ENCODE results near the gene L3MBTL4. TPM values are rescaled to one million over a fixed set of nuclear protein-coding genes. Genes with fewer than 3 reads are reported as not detected.

The L3MBTL4 gene
- polyA plus RNA-seq, 1 of the 3 experiments (the other 2 are of a cell fraction): 0.02 TPM

- TF ChIP-seq, protein P1, sequence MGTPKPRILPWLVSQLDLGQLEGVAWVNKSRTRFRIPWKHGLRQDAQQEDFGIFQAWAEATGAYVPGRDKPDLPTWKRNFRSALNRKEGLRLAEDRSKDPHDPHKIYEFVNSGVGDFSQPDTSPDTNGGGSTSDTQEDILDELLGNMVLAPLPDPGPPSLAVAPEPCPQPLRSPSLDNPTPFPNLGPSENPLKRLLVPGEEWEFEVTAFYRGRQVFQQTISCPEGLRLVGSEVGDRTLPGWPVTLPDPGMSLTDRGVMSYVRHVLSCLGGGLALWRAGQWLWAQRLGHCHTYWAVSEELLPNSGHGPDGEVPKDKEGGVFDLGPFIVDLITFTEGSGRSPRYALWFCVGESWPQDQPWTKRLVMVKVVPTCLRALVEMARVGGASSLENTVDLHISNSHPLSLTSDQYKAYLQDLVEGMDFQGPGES (IDR thresholded peaks at IDR 0.05; ENCODE audit: low read depth, low read length): no peak
- TF ChIP-seq NFIC (IDR thresholded peaks at IDR 0.05; ENCODE audit: borderline replicate concordance): no peak
- TF ChIP-seq FOXM1 (IDR thresholded peaks at IDR 0.05; ENCODE audit: low read depth): no peak
- no peak for TF ChIP-seq CTCF (IDR thresholded peaks at IDR 0.05)
- peak; percentile 98 for TF ChIP-seq RCOR1 (IDR thresholded peaks at IDR 0.05; ENCODE audit: low read length)
- TF ChIP-seq TAF1 (IDR thresholded peaks at IDR 0.05; ENCODE audit: borderline replicate concordance, low read depth, low read length): no peak
- no peak for TF ChIP-seq USF2 (IDR thresholded peaks at IDR 0.05; ENCODE audit: borderline replicate concordance, low read depth, low read length)
- peak; percentile 84 for TF ChIP-seq CHD2 (IDR thresholded peaks at IDR 0.05; ENCODE audit: low read length, partially characterized antibody)
- no peak for TF ChIP-seq RFX5 (IDR thresholded peaks at IDR 0.05; ENCODE audit: low read length)
- TF ChIP-seq TCF12 (IDR thresholded peaks at IDR 0.05): no peak
- no peak for TF ChIP-seq EZH2phosphoT487 (IDR thresholded peaks at IDR 0.05; ENCODE audit: borderline replicate concordance, low read depth)
- TF ChIP-seq MEF2A (IDR thresholded peaks at IDR 0.05; ENCODE audit: borderline replicate concordance, low read depth): no peak
These were observed 20.4 kb upstream of the L3MBTL4 start (continued) for GRCh38 chr18:6434987-6435709.

DNA sequence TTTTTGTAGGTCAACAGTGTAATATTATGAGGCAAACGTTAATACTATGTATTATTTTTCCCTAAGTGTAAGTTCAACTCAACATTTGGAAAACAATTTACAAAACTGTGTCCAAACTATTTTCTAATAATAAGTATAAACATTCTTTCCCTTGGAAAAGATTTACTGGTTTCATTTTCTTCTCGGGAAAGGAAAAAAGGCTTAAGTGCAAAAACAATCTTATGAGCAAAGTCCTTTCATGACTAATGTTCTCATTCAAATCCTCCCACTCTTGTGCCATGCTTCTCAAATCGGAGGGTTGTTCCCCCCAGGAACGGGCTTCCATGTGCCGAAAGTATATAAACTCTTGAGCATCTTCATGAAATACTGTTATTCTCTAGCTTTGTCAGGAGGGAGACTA lies 19.8 kb upstream of the L3MBTL4 start:
- Histone ChIP-seq H3K4me1 (ENCODE audit: control insufficient read depth in 1 of 2, insufficient read depth in 2 of 2, low read depth in 1 of 2, low read length in 1 of 2) (peaks cover 0 to 3% of the 10 kb centered on the region in 2 experiments; a peak in 2 of 4 replicates), H3K36me3 (replicated peaks in 1 of 2; ENCODE audit: control insufficient read depth in 1 of 2, insufficient read depth in 2 of 2, low read length in 1 of 2) (no peaks in the 10 kb centered on the region), H4K20me1 (ENCODE audit: insufficient read depth) (no peaks in the 10 kb centered on the region), H3K9me3 (no peaks in the 10 kb centered on the region), H2AFZ (ENCODE audit: low read depth) (no peak overlapping the region), H3K9me2 (no peaks in the 10 kb centered on the region), H3K79me2 (ENCODE audit: insufficient read depth) (no peaks in the 10 kb centered on the region), H3K4me3 (ENCODE audit: low read depth in 2 of 2, low read length in 1 of 2) (no peak overlapping the region; a peak in 1 of 4 replicates), H3K4me2 (peak overlapping the region; percentile 37; the same call in 1 of the 2 replicates), H3K9ac (no peak overlapping the region), H3K27me3 (ENCODE audit: insufficient read depth) (no peaks in the 10 kb centered on the region), H3F3A (replicated peaks; ENCODE audit: insufficient read depth) (no peaks in the 10 kb centered on the region), H3K27ac (ENCODE audit: low read depth in 2 of 2, low read length in 1 of 2) (peak overlapping the region in 1 of 2 experiments; percentile 18; a peak in 1 of 4 replicates)
- DNase-seq: peak; percentile 30
- ChIA-PET CTCF (interaction anchor here (1.5 kb wide), 1 partner anchor 20 kb away, joined by 4 read pairs; the partner anchor contains the start of gene L3MBTL4), POLR2A (no interaction called here)
- TF ChIP-seq SIN3A (IDR thresholded peaks at IDR 0.05; ENCODE audit: borderline replicate concordance, low read depth, low read length) (no peak), ELF1 (IDR thresholded peaks at IDR 0.05) (no peak), FOXJ3 (CRISPR knock-in tag; IDR thresholded peaks at IDR 0.05) (no peak)
- 9% methylated on average over 5 of the region's 5 CpGs for WGBS (ENCODE audit: low lambda C conversion rate)

Data from SK-N-SH (cell line).